Activated effector memory CD4-positive, alpha-beta T cell treated with anti-CD3 and anti-CD28 coated beads, Interleukin-2, amount 50 U/mL, for 16 hours (primary cell): ENCODE results near the gene ASB1.
"Not testable (repeated sequence)": the region's sequence is repeated elsewhere in the genome, so short reads cannot be mapped to it uniquely, and the experiment has no call there.

Experiments used
- DNase-seq: peaks from one replicate; pipeline ENCODE4 v3.0.0-alpha.2; 2020

ASB1 gene

GRCh38 chr2:238424313-238424700, 2.4 kb upstream of the ASB1 start:
- DNase-seq = no peak

- no peak for DNase-seq
Measured at GRCh38 chr2:238425505-238425978, 1.2 kb upstream of the ASB1 start.

- DNase-seq = no peak
Measured at GRCh38 chr2:238425979-238426567, 654 bp upstream of the ASB1 start.

GRCh38 chr2:238427435-238428162, 872 bp downstream of the ASB1 start:
- no peak for DNase-seq

- DNase-seq = no peak
Measured at GRCh38 chr2:238428866-238429265, 2.1 kb downstream of the ASB1 start.

- DNase-seq = no peak
Measured at GRCh38 chr2:238430781-238431180, 4.1 kb downstream of the ASB1 start.

GRCh38 chr2:238431456-238431855, 4.7 kb downstream of the ASB1 start:
- no peak for DNase-seq

- no peak for DNase-seq
Measured at GRCh38 chr2:238433300-238433915, 6.7 kb downstream of the ASB1 start.

GRCh38 chr2:238433941-238434845, 7.5 kb downstream of the ASB1 start:
- no peak for DNase-seq

GRCh38 chr2:238434846-238435751, 8.4 kb downstream of the ASB1 start:
- DNase-seq = no peak

- no peak for DNase-seq
Measured at GRCh38 chr2:238435752-238436096, 9.0 kb downstream of the ASB1 start.

GRCh38 chr2:238438856-238439849, 12.4 kb downstream of the ASB1 start:
- DNase-seq = peak; percentile 82

- DNase-seq = no peak
Measured at GRCh38 chr2:238439917-238440316, 13.2 kb downstream of the ASB1 start.

- no peak for DNase-seq
Measured at GRCh38 chr2:238440331-238440730, 13.6 kb downstream of the ASB1 start.

GRCh38 chr2:238440767-238441166, 14.0 kb downstream of the ASB1 start:
- DNase-seq = no peak

GRCh38 chr2:238441262-238442114, 14.8 kb downstream of the ASB1 start:
- DNase-seq = no peak

GRCh38 chr2:238442257-238442656, 15.5 kb downstream of the ASB1 start:
- DNase-seq = not testable (repeated sequence)

GRCh38 chr2:238444242-238444641, 17.5 kb downstream of the ASB1 start:
- DNase-seq = no peak

- DNase-seq = no peak
Measured at GRCh38 chr2:238445409-238446190, 18.9 kb downstream of the ASB1 start.
